Progenitor cell of endocrine pancreas (in vitro differentiated cells): ENCODE data around the gene SCN9A. TPM values are rescaled to one million over a fixed set of nuclear protein-coding genes. Genes with fewer than 3 reads are reported as not detected.

Experiments used
- DNase-seq: peaks from one replicate; pipeline ENCODE4 v3.0.0; 2021; ENCODE audit warnings: low spot score; ENCODE audit not compliant: unreplicated experiment
- H3K27ac Mint-ChIP-seq: 2 replicates; pipeline ENCODE4 v1.8.0; 2021; ENCODE audit warnings: mild to moderate bottlenecking, moderate library complexity, mixed read lengths
- H3K27me3 Mint-ChIP-seq: 2 replicates; pipeline ENCODE4 v1.8.0; 2021; ENCODE audit warnings: mixed read lengths
- H3K36me3 Mint-ChIP-seq: 2 replicates; pipeline ENCODE4 v1.8.0; 2022; ENCODE audit warnings: mixed read lengths; ENCODE audit not compliant: insufficient read depth
- H3K4me1 Mint-ChIP-seq: 2 replicates; pipeline ENCODE4 v1.8.0; 2021; ENCODE audit warnings: low read depth, mixed read lengths
- H3K4me3 Mint-ChIP-seq: 2 replicates; pipeline ENCODE4 v1.8.0; 2021; ENCODE audit warnings: low read depth, mild to moderate bottlenecking, moderate library complexity, mixed read lengths
- H3K9me3 Mint-ChIP-seq: 2 replicates; pipeline ENCODE4 v1.8.0; 2021; ENCODE audit warnings: low read depth, mixed read lengths
- total RNA-seq: library from RNA; stranded (reverse); gene quantifications from 2 replicates; pipeline ENCODE4 v1.2.1, GENCODE V29; 2021
- TF ChIP-seq, protein P1 (sequence below): fragments of 200-600 bp; sonication (generic); IDR thresholded peaks from one replicate; pipeline ENCODE4 v1.5.0; 2021; ENCODE audit warnings: antibody characterized with exemption, mild to moderate bottlenecking; ENCODE audit not compliant: unreplicated experiment

Gene SCN9A
- total RNA-seq, 1 donor from 2014 or later, result 23.7 TPM

- Mint-ChIP-seq H3K4me3 (no peak overlapping the region), H3K27me3 (no peaks in the 10 kb centered on the region), H3K27ac (no peak overlapping the region), H3K9me3 (peaks cover 20% of the 10 kb centered on the region), H3K4me1 (no peaks in the 10 kb centered on the region), H3K36me3 (peaks cover 36% of the 10 kb centered on the region)
- DNase-seq, result no peak
- TF ChIP-seq, protein P1, sequence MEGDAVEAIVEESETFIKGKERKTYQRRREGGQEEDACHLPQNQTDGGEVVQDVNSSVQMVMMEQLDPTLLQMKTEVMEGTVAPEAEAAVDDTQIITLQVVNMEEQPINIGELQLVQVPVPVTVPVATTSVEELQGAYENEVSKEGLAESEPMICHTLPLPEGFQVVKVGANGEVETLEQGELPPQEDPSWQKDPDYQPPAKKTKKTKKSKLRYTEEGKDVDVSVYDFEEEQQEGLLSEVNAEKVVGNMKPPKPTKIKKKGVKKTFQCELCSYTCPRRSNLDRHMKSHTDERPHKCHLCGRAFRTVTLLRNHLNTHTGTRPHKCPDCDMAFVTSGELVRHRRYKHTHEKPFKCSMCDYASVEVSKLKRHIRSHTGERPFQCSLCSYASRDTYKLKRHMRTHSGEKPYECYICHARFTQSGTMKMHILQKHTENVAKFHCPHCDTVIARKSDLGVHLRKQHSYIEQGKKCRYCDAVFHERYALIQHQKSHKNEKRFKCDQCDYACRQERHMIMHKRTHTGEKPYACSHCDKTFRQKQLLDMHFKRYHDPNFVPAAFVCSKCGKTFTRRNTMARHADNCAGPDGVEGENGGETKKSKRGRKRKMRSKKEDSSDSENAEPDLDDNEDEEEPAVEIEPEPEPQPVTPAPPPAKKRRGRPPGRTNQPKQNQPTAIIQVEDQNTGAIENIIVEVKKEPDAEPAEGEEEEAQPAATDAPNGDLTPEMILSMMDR, result no peak
These were observed 173.0 kb downstream of the SCN9A start for GRCh38 chr2:166202778-166203177.

DNA sequence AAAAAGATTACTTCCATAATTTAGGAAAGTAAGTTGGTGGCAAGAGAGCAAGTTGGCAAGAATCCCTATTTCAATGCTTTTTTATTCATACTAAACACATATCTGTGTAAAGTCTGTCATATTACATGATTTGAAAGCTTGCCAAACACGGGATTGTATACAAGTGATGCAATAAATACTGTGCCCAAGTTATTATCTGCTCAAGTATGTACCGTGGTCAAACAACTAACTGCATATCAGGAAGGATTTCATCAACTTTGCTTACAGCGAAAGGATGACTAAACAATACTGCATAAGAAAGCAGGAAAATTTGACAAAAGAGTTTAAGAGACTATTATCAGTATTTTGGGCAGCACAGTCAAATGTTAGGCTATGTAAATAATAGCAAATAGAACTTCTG is 178.3 kb downstream of the SCN9A start:
- peaks cover 12% of the 10 kb centered on the region for H3K36me3 Mint-ChIP-seq
- H3K4me3 Mint-ChIP-seq, result no peak overlapping the region
- H3K4me1 Mint-ChIP-seq, result peaks cover 1% of the 10 kb centered on the region
- no peak overlapping the region for H3K27ac Mint-ChIP-seq
- H3K27me3 Mint-ChIP-seq, result no peaks in the 10 kb centered on the region
- DNase-seq, result no peak
- TF ChIP-seq, protein P1, result no peak
- peaks cover 8% of the 10 kb centered on the region for H3K9me3 Mint-ChIP-seq

GRCh38 chr2:166193407-166193806 is 182.3 kb downstream of the SCN9A start:
- H3K27ac Mint-ChIP-seq, result no peak overlapping the region
- no peak for DNase-seq
- H3K4me3 Mint-ChIP-seq, result no peak overlapping the region
- H3K27me3 Mint-ChIP-seq, result no peaks in the 10 kb centered on the region
- H3K4me1 Mint-ChIP-seq, result peaks cover 8% of the 10 kb centered on the region
- no peaks in the 10 kb centered on the region for H3K9me3 Mint-ChIP-seq
- H3K36me3 Mint-ChIP-seq, result no peaks in the 10 kb centered on the region
- TF ChIP-seq, protein P1, result no peak

DNA sequence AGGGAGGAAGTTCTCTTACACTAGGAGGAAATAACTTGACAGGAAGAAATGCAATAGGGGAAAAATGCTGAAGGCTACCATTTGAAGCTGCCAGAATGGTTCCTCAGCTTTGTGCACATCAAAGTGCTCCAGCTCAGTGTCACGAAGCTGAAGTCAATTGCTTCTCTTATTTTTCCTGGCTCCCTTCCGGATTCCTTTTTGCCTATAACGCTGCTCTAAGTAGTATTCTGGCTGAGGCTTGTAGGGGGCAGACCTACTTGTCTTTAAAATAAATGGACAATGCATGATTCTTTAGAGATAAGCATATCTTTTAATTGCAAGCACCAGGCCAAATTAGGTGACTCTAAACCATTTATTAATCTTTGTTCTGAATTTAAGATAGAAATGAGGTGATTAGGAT is 187.7 kb downstream of the SCN9A start:
- Mint-ChIP-seq H3K4me3 (no peak overlapping the region), H3K4me1 (peaks cover 19% of the 10 kb centered on the region), H3K9me3 (no peaks in the 10 kb centered on the region), H3K36me3 (no peaks in the 10 kb centered on the region), H3K27me3 (no peaks in the 10 kb centered on the region), H3K27ac (no peak overlapping the region)
- DNase-seq, result no peak
- TF ChIP-seq, protein P1, result no peak

DNA sequence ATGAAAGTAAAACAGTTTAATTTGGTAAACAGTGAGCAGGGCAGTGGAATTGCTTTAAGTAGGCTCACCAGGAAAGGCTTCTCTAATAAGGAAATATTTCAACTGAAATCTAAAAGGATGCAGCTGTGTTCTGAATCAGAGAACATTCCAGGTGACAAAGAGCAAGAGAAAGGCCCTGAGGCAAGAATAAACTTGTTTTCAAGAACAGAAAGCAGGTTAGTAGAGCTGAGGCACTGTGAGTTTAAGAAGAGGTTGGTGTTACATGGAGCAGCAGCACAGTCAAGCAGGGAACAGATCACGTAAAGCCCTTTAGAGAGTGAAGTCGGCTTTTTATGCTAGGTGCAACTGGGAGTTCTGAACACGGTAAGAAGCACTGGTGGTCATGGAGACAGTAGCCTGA is 191.0 kb downstream of the SCN9A start:
- H3K9me3 Mint-ChIP-seq, result no peaks in the 10 kb centered on the region
- H3K4me3 Mint-ChIP-seq, result no peak overlapping the region
- TF ChIP-seq, protein P1, result no peak
- peaks cover 13% of the 10 kb centered on the region for H3K4me1 Mint-ChIP-seq
- no peak overlapping the region for H3K27ac Mint-ChIP-seq
- no peaks in the 10 kb centered on the region for H3K36me3 Mint-ChIP-seq
- no peak for DNase-seq
- no peaks in the 10 kb centered on the region for H3K27me3 Mint-ChIP-seq
